Myocyte (in vitro differentiated cells): ENCODE measurements around the gene TEDC2. TPM values are rescaled to one million over a fixed set of nuclear protein-coding genes. Genes with fewer than 3 reads are reported as not detected.
"Not testable (repeated sequence)": the region's sequence is repeated elsewhere in the genome, so short reads cannot be mapped to it uniquely, and the experiment has no call there.

ENCODE experiments used
- DNase-seq: peaks from one replicate; pipeline ENCODE4 v3.0.0-alpha.2; 2012; ENCODE audit warnings: low read depth
- polyA plus RNA-seq: library from polyadenylated mRNA; unstranded; fragments of >200 nt; gene quantifications from one replicate; pipeline ENCODE4 v1.2.1, GENCODE V29; 2012; ENCODE audit warnings: missing spikeins
- total RNA-seq: library from RNA; depleted of rRNA; stranded (reverse); fragments of >200 nt; gene quantifications from 2 replicates; pipeline ENCODE4 v1.2.3, GENCODE V29; 2014

TEDC2 gene, protein sequence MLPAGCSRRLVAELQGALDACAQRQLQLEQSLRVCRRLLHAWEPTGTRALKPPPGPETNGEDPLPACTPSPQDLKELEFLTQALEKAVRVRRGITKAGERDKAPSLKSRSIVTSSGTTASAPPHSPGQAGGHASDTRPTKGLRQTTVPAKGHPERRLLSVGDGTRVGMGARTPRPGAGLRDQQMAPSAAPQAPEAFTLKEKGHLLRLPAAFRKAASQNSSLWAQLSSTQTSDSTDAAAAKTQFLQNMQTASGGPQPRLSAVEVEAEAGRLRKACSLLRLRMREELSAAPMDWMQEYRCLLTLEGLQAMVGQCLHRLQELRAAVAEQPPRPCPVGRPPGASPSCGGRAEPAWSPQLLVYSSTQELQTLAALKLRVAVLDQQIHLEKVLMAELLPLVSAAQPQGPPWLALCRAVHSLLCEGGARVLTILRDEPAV
- total RNA-seq = 5.7 and 10.4 TPM in 2 replicates
- 2.5 TPM for polyA plus RNA-seq

DNA sequence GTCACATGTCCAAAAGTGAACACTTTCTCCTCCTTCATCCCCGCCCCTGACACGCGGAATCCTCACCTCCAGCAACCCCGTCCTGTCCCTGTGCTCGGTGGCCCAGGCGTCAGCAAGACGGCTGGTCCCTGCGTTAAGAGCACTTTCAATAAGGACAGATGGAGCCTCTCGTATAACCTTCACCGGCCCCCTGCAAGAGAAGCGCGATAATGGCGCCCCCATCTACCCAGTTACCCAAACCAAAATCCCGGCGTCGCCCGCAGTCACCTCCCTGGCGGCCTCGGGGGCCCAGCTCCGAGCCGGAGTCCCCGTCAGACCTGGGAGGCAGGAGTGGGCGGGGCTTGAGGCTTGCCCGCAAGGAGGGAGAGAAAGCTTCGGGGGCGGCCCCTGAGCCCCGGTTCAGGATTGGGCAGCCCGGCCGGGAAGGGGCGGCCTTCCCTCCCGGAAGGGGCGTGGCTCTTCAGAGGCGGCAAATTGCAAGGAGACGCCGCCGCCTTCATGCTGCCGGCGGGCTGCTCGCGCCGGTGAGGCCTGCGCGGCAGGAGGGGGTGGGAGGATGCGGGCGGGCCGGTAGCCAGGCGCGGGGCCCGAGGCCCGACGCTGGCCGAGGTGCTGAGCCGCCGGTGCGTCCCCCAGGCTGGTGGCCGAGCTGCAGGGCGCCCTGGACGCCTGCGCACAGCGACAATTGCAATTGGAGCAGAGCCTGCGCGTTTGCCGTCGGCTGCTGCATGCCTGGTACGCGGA lies at the start of gene TEDC2:
Gene TEDC2 (plus strand): TSS at position 463 of the 744 bp plus-strand sequence. CDS start 36 bp downstream, at position 499.
- DNase-seq = peak; percentile 94

DNA sequence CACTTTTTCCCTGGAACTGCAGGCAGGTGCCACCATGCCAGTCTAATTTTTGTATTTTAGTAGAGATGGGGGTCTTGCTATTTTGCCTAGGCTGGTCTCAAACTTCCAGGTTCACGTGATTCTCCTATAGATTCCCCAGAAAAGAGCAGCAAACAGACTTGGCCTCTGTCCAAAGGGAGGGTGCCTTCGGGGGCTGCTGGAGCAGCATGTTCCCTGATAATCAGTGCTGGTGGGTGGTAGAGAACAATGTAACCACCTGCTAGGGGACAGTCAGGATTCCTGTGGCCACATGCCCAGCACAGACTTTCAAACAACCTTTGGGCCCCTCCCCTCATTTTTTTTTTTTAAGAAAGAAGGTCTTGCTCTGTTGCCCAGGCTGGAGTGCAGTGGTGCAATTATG lies 44.8 kb upstream of the TEDC2 start:
- DNase-seq = no peak

DNA sequence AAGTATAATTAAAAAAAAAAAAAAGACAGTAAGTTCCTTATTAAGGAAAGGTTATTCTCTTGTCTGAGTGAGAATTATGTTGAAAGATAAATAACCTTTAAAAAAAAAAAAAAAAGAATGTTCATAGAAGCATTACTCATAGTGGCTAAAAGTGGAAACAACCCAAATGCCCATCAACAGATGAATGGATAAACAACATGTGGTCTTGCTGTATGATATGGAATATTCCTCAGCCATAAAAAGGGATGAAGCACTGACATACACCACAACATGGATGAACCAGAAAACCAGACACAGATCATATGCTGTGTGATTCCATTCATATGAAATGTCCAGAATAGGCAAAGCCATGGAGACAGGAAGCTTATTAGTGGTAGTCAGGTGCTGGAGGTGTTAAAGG lies 39.9 kb upstream of the TEDC2 start:
- peak; percentile 13 for DNase-seq

DNA sequence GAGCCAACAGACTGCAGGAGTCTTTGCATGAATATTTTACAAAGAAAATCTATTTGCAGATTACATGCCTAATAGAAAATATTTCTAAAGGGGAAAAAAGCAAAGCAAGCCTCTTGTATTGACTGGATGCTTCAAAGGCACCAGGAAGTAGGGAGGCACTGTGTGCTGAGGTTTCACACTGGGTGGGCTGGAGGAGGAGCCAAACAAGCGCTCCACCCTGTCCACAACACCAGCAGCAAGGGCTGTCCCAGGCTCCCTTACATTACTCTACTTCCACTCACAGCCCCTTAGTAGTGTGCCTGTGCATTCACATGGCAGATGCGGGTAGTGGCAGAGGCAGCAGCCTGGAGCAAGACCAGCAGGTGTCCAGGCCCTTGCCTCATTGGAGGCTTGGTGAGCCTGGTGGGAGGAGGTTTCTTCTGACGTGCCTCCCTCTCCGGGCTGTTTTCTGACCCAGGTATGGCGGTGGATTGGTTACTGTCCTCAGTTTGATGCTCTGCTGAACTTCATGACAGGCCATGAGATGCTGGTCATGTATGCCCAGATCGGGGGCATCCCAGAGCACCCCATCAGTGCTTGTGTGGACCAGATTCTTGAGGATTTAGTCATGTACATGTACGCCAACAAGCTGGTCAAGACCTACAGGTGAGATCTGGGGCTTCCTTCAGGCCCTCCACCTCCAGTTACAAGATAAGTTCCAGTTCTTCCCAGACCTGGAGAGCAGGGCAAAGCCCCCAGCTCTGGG lies 37.6 kb upstream of the TEDC2 start:
- DNase-seq = no peak

DNA sequence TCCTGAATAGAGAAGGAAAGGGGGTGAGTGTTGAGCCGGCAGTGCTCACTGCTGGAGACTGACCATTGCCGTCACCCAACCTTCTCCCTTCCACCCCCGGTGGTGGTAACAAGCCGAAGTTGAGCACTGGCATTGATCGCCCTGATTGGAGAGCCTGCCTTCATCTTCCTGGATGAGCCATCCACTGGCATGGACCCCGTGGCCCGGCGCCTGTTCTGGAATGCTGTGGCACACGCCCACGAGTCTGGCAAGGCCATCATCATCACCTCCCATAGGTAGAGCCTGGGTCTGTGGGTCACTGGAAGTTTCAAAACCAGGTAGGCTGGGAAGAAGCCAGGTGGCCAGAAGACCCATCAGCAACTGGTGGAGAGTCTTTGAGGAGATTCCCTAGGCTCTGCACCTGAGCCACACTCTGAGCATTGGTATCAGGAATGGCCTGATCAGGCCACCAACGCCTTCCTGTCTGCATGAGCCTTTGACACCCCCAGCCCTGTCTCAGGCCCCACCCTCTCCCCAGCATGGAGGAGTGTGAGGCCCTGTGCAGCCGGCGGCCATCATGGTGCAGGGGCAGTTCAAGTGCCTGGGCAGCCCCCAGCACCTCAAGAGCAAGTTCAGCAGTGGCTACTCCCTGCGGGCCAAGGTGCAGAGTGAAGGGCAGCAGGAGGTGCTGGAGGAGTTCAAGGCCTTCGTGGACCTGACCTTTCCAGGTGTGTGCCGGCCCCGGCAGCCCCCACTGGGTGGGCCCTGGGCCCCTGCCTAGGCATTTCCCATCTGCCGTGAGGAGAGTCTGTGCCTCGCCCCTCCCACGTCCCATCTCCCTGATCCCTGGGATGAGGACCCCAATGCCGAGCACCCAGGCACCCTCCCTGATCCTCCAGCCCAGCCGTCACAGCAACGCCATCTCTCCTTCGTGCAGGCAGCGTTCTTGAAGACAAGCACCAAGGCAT lies 35.6 kb upstream of the TEDC2 start:
- no peak for DNase-seq

DNA sequence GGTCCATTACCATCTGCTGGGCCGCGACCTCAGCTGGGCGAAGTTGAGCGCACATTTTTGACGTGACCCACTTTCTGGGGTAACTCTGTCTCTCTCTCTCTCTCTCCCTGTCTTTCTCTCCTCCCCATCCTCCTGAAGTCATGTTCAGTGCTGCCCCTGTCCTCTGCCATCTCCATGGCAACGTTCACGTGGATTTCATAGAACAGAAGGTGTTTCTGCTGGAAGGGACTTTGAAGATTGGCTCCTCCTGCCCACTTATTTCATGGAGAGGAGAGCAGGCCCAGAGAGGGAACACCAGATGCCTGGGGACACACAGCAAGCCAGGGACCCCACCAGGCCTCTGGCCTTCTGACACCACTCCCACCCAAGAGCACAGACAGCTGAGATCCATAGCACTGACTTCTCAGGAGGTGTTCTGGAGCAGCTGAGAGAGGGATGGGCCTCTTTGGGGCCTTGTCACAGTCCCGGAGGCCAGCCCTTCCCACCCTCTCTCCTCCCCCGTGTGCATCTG lies 34.8 kb upstream of the TEDC2 start:
- DNase-seq = no peak

DNA sequence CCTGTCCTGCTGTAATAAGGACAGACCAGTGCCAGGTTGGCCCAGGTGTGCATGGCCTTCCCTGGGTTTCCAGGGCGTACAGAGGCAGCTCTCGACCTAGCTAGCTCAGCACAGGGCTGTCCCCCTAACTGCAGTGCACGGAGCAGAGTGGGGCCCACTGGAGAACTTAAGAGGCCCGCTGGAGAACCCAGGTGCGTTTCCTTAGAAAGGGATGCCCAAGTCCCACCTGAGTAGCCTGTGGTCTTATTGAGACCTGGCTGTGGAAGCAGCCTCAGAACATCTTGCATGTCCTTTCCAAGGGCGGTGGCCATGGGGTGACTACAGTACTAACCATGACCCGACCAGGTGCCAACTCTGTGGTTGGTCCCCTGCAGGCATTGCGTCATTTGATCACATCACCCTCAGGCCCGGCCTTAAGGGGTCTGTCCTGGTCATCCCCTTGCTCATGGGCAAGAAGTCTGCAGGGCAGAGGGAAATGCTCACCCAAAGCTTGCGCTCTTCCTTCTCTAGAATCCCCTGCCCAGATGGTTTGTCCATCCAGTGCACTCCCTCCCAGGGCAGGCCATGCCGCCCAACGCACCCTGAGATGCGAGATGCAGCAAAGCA lies 34.0 kb upstream of the TEDC2 start:
- DNase-seq = no peak

DNA sequence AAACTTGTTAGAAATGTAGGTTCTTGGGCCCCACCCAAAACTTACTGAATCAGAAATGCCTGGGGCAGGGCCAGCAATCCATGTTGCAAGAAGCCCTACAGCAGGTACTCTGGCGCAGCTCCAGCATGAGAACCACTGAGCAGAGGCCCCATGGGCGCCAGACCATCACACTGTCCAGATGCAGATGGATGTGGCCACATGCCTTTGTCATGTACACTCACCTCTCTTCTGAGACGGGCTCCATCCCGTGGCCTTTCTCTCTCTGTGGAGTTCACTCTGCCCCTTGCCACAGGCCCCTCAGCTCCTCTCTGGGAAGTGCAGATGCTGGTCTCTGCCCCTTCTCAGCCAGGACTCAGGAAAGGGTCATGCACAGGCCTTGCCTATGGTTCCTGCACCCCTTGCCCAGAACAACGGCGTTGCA lies 33.0 kb upstream of the TEDC2 start:
- no peak for DNase-seq

DNA sequence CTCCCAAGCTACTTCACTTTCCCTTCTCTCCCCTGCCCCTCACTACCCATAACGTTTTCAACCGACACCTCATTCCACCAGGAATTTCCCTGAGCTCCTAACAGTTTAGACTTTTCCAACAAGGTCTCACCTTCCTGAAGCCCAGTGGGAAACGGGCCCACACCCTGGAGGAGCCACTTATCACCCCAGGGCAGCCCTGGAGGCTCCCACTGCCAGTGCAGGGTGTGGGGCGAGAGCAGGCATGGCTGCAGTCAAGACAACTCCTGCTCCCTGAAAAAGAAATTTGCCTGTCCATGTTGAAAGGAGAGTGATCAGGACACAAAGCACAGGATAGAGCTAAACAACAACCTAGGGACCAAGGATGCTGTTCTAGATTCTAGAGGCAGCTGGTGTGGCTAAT lies 32.4 kb upstream of the TEDC2 start:
- DNase-seq = no peak

DNA sequence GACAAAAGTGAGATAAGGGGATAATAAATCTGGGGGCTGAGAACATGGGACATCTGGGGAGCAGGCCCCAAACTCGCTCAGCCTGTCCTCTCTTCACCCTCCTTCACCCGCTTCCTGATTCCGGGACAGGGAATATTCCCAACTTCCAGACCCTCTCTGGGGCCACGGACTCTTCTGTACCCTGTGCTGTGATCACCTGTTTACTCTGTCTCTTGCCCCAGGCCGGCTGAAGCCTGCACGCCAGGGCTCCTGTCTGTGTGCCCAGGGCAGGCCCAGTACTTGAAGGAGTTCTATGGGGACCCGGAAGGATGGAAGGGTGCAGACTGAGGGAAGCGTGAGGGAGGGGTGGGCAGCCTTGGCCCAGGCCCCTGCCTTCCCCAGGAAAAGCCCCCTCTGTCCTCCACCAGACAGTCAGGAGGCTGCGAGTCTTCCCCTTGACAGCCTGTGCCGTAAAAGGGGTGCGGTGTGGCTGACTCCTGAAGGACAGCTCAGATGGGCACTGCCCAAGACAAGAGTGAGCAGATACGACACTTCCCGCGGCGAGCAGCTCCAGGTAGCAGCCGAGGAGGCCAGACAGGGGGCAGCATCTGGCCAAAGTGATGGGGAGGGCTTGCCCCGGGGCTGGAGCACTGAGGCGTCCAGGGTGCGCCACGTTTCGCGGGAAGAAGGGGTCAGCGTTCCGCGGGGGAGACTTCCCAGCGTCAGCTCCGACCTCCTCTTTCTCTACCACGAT lies 31.7 kb upstream of the TEDC2 start:
- peak; percentile 22 for DNase-seq

DNA sequence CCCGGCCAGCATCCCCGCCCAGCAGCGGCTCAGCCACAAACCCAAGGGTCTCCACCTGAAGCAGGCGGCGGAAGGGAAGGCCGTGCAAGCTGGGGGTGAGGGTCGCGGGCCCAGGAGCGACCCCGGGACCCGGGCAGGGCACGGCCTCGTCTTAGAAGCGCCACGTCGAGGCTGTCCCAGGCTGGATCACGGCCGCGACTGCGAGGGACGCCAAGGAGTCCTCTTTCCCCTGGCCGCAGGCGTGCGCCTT lies 31.2 kb upstream of the TEDC2 start:
- no peak for DNase-seq

DNA sequence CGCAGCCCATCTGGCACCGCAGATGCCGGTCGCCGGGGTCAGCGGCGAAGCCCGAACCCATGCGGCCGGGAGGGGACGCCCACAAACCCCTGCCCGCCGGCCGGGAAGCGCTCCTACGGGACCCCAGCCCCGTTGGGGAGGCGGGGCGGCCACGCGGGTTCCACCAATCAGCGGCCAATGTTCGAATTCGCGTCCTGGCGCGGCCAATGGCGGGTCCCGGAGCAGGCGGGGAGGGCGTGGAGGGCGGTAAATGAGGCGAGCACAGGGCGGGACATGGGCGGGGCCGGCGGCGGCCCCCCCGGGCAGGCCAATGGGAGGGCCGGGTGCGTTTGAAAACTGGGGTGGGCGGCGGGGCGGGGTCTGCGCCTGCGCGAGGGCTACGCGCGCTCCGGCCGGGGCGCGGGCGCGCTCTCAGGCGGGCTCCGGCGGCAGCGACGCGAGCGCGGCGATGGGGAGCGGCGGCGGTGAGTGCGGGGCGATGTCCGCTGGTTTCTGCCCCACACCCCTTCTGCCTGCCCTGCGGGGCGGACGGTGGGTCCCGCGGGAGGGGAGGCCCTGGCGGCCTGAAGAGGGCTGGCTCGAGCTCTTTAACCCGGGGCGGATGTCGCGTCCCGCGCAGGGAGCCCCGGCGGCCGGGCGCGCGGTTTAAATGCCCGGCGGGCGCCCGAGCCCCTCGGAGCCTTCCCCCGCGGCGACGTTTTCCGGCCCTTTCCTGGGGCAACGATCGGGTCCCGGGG lies 30.7 kb upstream of the TEDC2 start, which contains the start of gene CCNF:
Gene CCNF (plus strand): TSS at position 414 of the 737 bp plus-strand sequence. CDS start 35 bp downstream, at position 449.
- DNase-seq = peak; percentile 96

DNA sequence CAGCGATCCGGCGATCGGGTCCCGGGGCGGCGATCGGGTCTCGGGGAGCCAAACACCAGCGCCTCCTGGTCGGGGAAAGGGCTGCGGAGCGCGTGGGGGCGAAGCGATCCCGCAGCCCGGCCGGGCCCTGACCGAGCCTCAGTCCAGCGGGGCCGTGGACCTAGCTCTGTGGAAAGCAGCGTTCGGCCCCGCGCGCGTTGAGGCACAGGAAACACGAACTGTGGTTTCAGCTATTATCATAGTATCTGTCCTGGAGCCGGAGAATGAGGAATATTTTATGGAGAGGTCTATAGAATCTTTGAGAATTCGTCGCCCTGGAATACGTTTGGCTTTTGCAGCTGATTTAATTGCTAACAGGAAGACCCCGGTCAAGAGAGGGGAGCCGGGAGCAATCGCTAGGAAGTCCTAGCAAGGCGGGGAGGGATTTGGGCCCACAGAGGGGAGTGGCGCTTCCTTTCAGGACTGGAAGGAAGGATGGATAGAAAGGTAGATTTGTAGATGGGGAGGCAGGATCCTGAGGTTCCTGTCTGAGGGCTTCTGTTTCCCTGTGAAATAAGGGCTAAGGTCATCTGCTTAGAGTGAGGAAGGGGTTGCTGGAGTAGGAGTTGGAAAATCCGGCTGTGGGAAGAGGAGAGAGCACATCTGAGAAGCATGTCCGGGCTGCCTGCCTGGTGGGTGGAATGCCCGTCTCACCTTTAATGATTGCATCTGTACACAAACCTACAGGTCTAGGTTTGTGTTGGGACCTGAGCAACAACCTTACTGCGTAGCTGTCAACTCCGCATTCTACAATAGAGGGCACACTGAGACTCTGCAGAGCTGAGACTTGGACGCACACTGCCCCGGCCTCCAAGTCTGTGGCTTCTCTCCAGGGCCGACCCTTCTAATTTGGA lies 29.9 kb upstream of the TEDC2 start:
- DNase-seq = peak; percentile 10

DNA sequence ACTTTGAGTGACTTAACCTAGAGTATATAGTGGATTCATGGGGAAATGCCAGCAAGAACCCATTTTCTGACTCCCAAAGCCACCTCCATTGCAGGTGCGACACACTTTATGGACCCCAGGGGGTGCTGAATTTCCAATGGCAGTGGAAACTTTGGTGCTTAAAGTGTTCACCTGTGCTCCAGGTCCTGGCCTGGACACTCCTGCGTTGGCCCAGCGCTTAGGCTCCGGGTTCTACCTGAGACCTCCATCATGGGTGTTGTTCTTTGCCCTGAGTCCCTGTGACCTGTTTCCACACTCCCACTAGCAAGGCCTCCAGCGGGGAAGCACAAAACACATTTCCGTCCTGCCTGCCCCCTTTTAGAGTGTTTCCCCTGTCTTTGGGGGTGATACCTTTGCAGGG lies 27.6 kb upstream of the TEDC2 start:
- no peak for DNase-seq

DNA sequence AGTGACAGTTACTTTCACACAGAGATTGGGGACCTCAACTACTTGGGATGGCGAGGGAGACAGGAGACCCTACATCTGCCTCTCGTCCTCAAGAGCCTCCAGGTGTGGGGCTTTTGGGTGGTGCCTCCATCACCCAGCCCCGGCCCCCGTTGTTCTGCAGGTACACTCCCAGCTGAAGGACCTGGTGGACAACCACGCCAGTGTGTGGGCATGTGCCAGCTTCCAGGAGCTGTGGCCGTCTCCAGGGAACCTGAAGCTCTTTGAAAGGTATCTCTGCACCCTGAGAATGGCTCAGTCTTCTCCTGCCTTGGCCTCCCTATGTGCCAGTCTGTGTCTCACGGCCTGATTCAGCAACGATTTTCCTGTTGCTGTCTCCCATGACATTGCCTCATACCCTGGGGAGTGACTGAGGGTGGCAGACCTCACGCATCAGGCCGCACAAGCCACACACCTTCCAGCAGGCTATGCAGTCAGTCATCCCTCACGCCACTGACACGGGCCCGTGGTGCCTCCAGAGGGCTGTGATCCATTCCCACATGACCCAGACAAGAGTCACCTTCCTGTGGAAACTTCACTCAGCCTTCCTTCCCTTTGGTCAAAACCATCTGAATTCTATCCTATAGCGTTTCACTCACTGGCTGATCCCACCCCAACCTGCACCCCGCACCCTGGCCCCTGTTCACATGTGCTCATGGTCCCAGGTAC lies 27.0 kb upstream of the TEDC2 start:
- no peak for DNase-seq

DNA sequence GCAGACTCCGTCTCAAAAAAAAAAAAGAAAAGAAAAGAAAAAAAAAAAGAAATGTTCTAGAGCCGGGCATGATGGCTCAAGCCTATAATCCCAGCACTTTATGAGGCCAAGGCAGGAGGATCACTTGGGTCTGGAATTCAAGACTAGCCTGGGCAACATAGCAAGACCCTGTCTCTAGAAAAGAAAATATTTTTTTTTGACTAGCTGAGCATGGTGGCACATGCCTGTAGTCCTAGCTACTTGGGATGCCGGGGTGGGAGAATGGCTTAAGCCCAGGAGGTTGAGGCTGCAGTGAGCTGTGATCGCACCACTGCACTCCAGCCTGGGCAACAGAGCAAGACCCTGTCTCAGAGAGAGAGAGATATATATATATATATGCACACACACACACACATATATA lies 24.7 kb upstream of the TEDC2 start:
- DNase-seq = not testable (repeated sequence)

DNA sequence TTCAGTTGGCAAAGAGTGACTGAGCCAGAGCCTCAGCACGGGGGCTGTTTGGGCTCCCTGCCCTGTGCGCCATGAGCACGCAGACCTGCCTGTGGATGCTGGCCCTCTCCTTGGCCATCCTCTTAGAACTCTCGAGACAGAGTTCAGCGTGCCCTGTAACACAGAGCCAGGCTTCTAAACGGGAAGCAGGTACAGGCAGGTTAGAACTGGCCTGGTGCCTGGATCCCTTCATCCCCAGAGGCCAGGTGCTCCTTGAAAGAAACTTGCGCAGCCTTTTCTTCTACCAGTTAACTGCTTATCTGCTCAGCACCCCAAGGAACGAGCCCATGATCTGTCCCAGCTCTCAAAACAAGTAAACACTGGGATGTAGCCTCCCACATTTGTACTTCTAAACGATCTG lies 23.8 kb upstream of the TEDC2 start:
- DNase-seq = no peak
